IgD-negative memory B cell (primary cell): ENCODE results near the gene PHOSPHO2. TPM values are rescaled to one million over a fixed set of nuclear protein-coding genes. Genes with fewer than 3 reads are reported as not detected.
A peak's percentile ranks its signal among the peaks of the same experiment; 100 is the strongest.
"Not testable (repeated sequence)": the region's sequence is repeated elsewhere in the genome, so short reads cannot be mapped to it uniquely, and the experiment has no call there.

Experiments used
- H3K27ac Mint-ChIP-seq, 3 donors: one replicate each; pipeline ENCODE4 v1.8.0; 2020 to 2022; ENCODE audit warnings: mild to moderate bottlenecking in 3 of 3, mixed read lengths in 3 of 3, moderate library complexity in 1 of 3
- H3K27me3 Mint-ChIP-seq: one replicate; pipeline ENCODE4 v1.8.0; 2021; ENCODE audit warnings: mixed read lengths
- H3K36me3 Mint-ChIP-seq: one replicate; pipeline ENCODE4 v1.8.0; 2020; ENCODE audit warnings: mild to moderate bottlenecking, mixed read lengths
- H3K4me1 Mint-ChIP-seq, 3 donors: one replicate each; pipeline ENCODE4 v1.8.0; 2020 to 2022; ENCODE audit warnings: mixed read lengths in 3 of 3, mild to moderate bottlenecking in 1 of 3
- H3K4me3 Mint-ChIP-seq, 4 donors: one replicate each; pipeline ENCODE4 v1.8.0; 2020 to 2022; ENCODE audit warnings: mild to moderate bottlenecking in 4 of 4, mixed read lengths in 4 of 4, moderate library complexity in 3 of 4
- H3K9me3 Mint-ChIP-seq, 3 donors: one replicate each; pipeline ENCODE4 v1.8.0; 2020 to 2021; ENCODE audit warnings: mixed read lengths in 3 of 3, mild to moderate bottlenecking in 1 of 3
- polyA plus RNA-seq: library from polyadenylated mRNA; unstranded; fragments of 300-500 nt; fragmentation: Illumina TruSeq; gene quantifications from one replicate; pipeline ENCODE4 v1.2.3, GENCODE V29; 2021

The PHOSPHO2 gene
- polyA plus RNA-seq, 1 donor from 2014 or later: 3.8 TPM

- peak overlapping the region in 1 of 4 donors; percentile 35 for H3K4me3 Mint-ChIP-seq
- H3K4me1 Mint-ChIP-seq: peaks cover 10 to 18% (median 10%) of the 10 kb centered on the region in 3 donors
- H3K27me3 Mint-ChIP-seq: peaks cover 9% of the 10 kb centered on the region
- H3K9me3 Mint-ChIP-seq: peaks cover 0 to 4% (median 4%) of the 10 kb centered on the region in 3 donors
- H3K36me3 Mint-ChIP-seq: peaks cover 9% of the 10 kb centered on the region
- no peak overlapping the region for H3K27ac Mint-ChIP-seq
Observed at GRCh38 chr2:169696381-169696780, 2.1 kb downstream of the PHOSPHO2 start.

GRCh38 chr2:169699173-169699572 is 4.9 kb downstream of the PHOSPHO2 start:
- H3K4me1 Mint-ChIP-seq, H3K27ac Mint-ChIP-seq, H3K4me3 Mint-ChIP-seq, H3K27me3 Mint-ChIP-seq, H3K9me3 Mint-ChIP-seq: not testable (repeated sequence)
- H3K36me3 Mint-ChIP-seq: peaks cover 10% of the 10 kb centered on the region

GRCh38 chr2:169702996-169703395 is 8.7 kb downstream of the PHOSPHO2 start:
- H3K27ac Mint-ChIP-seq: no peak overlapping the region
- H3K4me3 Mint-ChIP-seq: no peak overlapping the region
- H3K4me1 Mint-ChIP-seq: peaks cover 0 to 3% (median 0%) of the 10 kb centered on the region in 3 donors
- H3K9me3 Mint-ChIP-seq: no peaks in the 10 kb centered on the region
- no peaks in the 10 kb centered on the region for H3K27me3 Mint-ChIP-seq
- peaks cover 20% of the 10 kb centered on the region for H3K36me3 Mint-ChIP-seq

GRCh38 chr2:169704160-169704708 is 10.0 kb downstream of the PHOSPHO2 start:
- Mint-ChIP-seq H3K4me3 (no peak overlapping the region), H3K27me3 (no peaks in the 10 kb centered on the region), H3K9me3 (no peaks in the 10 kb centered on the region), H3K27ac (no peak overlapping the region), H3K36me3 (peaks cover 18% of the 10 kb centered on the region), H3K4me1 (peaks cover 0 to 3% (median 0%) of the 10 kb centered on the region in 3 donors)

DNA sequence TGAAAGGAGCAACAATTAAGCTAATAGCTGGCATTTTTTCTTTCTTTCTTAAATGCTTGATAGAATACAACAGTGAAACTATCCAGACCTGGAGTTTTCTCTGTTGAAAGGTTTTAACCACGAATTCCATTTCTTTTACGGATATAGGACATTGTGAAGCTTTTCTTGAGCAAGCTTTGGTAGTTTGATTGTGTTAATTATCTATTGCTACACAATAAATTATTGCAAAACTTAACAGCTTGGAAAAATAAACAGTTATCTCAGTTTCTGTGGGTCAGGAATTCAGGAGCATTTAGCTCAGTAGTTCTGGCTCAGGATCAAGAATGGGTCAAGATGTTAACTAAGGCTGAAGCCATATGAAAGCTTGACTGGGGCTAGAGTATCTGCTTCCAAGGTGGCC is 11.7 kb downstream of the PHOSPHO2 start:
- Mint-ChIP-seq H3K36me3 (peaks cover 12% of the 10 kb centered on the region), H3K4me3 (no peak overlapping the region), H3K4me1 (no peaks in the 10 kb centered on the region), H3K27me3 (no peaks in the 10 kb centered on the region), H3K27ac (no peak overlapping the region), H3K9me3 (no peaks in the 10 kb centered on the region)

DNA sequence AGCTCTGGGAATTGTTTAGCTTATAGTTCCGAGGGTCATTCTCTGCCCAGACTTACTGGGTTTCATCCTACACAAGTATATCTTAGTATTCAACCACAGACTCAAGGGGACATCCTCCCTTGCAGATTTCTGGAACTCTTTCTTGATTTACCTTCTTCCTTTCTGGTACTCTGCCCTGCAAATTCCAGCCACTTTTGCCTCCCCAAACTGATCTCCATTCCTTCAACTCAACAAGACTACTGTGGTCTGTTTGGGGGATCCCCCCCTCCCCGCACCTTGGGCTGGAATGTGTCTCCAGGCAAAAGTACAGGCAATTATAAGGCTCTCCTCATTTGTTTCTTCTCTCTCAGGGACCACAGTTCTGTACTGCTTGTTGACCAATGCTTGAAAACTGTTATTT is 13.4 kb downstream of the PHOSPHO2 start:
- Mint-ChIP-seq H3K4me3 (no peak overlapping the region), H3K27ac (no peak overlapping the region), H3K27me3 (no peaks in the 10 kb centered on the region), H3K36me3 (peaks cover 12% of the 10 kb centered on the region), H3K4me1 (no peaks in the 10 kb centered on the region), H3K9me3 (peaks cover 0 to 2% (median 0%) of the 10 kb centered on the region in 3 donors)

GRCh38 chr2:169709331-169709730 is 15.1 kb downstream of the PHOSPHO2 start:
- Mint-ChIP-seq H3K4me1 (no peaks in the 10 kb centered on the region), H3K9me3 (peaks cover 0 to 2% (median 0%) of the 10 kb centered on the region in 3 donors), H3K4me3 (no peak overlapping the region), H3K27me3 (no peaks in the 10 kb centered on the region), H3K36me3 (peaks cover 12% of the 10 kb centered on the region), H3K27ac (no peak overlapping the region)

DNA sequence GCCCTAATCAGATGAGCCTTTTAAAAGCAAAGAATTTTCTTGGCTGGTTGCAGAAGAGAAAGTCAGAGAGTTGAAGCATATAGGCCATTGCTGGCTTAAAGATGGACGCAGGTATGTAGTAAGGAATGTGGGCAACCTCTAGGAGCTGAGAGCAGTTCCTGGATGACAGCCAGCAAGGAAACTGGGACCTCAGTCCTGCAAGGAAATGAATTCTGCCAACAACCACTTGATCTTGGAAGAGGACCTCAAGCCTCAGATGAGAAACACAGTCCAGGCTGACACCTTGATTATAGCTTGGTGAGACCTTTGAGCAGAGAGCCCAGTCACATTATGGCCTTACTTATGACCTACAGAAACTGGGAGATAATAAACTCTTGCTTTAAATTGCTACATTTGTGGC is 15.7 kb downstream of the PHOSPHO2 start:
- peaks cover 0 to 2% (median 0%) of the 10 kb centered on the region in 3 donors for H3K9me3 Mint-ChIP-seq
- no peak overlapping the region for H3K4me3 Mint-ChIP-seq
- no peak overlapping the region for H3K27ac Mint-ChIP-seq
- no peaks in the 10 kb centered on the region for H3K27me3 Mint-ChIP-seq
- peaks cover 11% of the 10 kb centered on the region for H3K36me3 Mint-ChIP-seq
- H3K4me1 Mint-ChIP-seq: no peaks in the 10 kb centered on the region

DNA sequence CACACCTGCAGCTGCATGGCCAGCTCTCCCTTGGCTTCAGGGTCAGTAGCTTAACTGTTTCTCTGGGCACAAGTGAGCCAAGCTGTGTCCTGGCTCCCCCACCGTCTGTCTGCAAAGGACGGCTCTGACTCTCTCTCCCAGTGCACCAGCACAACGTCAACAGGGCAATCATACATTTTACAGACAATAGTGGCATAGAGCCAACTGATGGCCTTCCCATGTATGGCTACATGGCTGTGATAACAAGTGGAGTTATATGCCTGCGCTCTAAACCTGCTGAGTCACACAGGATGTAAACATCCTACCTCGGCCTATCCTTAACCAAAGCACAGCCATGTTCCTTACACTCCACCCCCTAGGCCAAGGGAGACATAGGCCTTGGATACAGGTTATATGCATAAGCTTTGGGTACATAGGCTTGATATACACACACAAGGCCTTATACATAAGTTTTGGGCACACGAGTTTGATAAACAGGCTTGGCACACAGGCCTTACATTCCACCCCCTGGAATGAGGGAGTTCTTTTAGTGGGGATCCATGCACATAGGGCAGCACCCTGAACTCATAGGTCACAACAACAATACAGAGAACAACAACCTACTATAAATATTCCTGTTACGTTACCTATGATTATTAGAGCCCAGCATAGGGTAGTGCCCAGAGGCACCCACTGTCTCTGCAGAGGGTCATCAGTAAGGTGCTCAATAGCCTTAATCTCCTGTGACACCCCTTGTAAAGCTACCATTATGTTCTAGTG is 17.7 kb downstream of the PHOSPHO2 start:
- peaks cover 8% of the 10 kb centered on the region for H3K36me3 Mint-ChIP-seq
- H3K4me1 Mint-ChIP-seq: peaks cover 0 to 2% (median 1%) of the 10 kb centered on the region in 3 donors
- no peak overlapping the region for H3K4me3 Mint-ChIP-seq
- no peak overlapping the region for H3K27ac Mint-ChIP-seq
- no peaks in the 10 kb centered on the region for H3K27me3 Mint-ChIP-seq
- H3K9me3 Mint-ChIP-seq: peaks cover 0 to 2% (median 0%) of the 10 kb centered on the region in 3 donors

GRCh38 chr2:169712791-169713227 is 18.5 kb downstream of the PHOSPHO2 start:
- Mint-ChIP-seq H3K27ac (no peak overlapping the region), H3K27me3 (no peaks in the 10 kb centered on the region), H3K4me3 (no peak overlapping the region), H3K36me3 (peaks cover 4% of the 10 kb centered on the region), H3K4me1 (peaks cover 0 to 2% (median 2%) of the 10 kb centered on the region in 3 donors), H3K9me3 (peaks cover 0 to 2% (median 0%) of the 10 kb centered on the region in 3 donors)

GRCh38 chr2:169713331-169713730 is 19.1 kb downstream of the PHOSPHO2 start:
- Mint-ChIP-seq H3K4me3 (no peak overlapping the region), H3K4me1 (peaks cover 0 to 2% (median 2%) of the 10 kb centered on the region in 3 donors), H3K27me3 (peaks cover 1% of the 10 kb centered on the region), H3K9me3 (peaks cover 0 to 2% (median 0%) of the 10 kb centered on the region in 3 donors), H3K36me3 (peaks cover 4% of the 10 kb centered on the region), H3K27ac (no peak overlapping the region)

- no peak overlapping the region for H3K4me3 Mint-ChIP-seq
- peaks cover 0 to 5% (median 2%) of the 10 kb centered on the region in 3 donors for H3K4me1 Mint-ChIP-seq
- no peak overlapping the region for H3K27ac Mint-ChIP-seq
- peaks cover 1% of the 10 kb centered on the region for H3K27me3 Mint-ChIP-seq
- H3K36me3 Mint-ChIP-seq: peaks cover 4% of the 10 kb centered on the region
- H3K9me3 Mint-ChIP-seq: peaks cover 0 to 2% (median 0%) of the 10 kb centered on the region in 3 donors
Observed at GRCh38 chr2:169714699-169715098, 20.4 kb downstream of the PHOSPHO2 start.

DNA sequence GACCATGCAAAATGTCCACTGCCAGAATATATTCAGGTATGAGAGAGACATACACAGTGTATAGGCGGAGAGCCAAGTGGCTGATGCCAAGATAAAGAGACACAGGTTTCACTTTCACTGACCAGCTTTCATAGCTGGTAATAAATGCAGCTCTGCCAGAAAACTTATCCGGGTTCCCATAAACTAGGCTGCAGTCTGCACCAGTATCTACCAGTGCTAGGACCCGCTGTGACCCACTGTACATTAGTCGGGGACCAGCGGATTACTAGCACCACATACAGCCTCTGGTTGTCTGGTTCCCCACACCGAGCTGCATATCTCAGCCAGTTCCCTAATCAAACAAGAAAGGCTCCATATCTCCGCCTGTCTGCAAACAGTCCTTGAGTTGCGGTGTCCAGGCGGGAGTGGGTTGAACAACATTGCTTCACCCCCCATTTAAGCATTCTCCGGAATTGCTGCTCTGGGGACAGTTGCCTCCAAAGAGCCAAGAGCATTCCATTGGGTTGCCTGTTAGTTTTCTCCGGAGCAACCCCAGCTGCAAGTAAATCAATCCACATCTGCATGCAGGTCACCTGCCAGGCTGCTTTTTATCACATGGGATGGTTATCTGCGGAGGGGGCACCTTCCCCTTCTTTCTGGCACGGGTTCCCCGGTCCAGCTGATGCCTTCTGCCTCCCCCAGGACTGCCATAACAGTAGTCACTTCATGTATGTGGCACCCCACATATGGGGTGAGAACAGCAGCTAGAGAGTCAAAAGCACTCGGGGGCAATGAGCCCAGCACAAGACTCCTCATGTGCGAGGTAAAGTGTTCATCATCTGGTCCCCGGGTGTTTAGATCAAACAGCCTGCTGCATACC is 21.3 kb downstream of the PHOSPHO2 start:
- peaks cover 1% of the 10 kb centered on the region for H3K27me3 Mint-ChIP-seq
- H3K9me3 Mint-ChIP-seq: peaks cover 0 to 2% (median 0%) of the 10 kb centered on the region in 3 donors
- H3K4me3 Mint-ChIP-seq: peak overlapping the region in 1 of 4 donors; percentile 12

GRCh38 chr2:169716238-169716886 is 22.1 kb downstream of the PHOSPHO2 start:
- H3K27ac Mint-ChIP-seq: peak overlapping the region in 1 of 3 donors; percentile 86

More for the DNA sequence above, 21.3 kb downstream of the PHOSPHO2 start:
- Mint-ChIP-seq H3K27ac (peak overlapping the region in 1 of 3 donors; percentile 86), H3K36me3 (peaks cover 4% of the 10 kb centered on the region), H3K4me1 (peaks cover 0 to 5% (median 2%) of the 10 kb centered on the region in 3 donors)

More at GRCh38 chr2:169716238-169716886, 22.1 kb downstream of the PHOSPHO2 start:
- Mint-ChIP-seq H3K4me1 (peaks cover 0 to 5% (median 2%) of the 10 kb centered on the region in 3 donors), H3K4me3 (no peak overlapping the region), H3K36me3 (peaks cover 4% of the 10 kb centered on the region), H3K9me3 (peaks cover 0 to 2% (median 0%) of the 10 kb centered on the region in 3 donors), H3K27me3 (peaks cover 1% of the 10 kb centered on the region)
